Colon (tissue), 2 donors: Measurements from ENCODE around the gene DUSP3.

Source experiments
- FAIRE-seq: peaks from 2 replicates; lab custom pipeline; 2012; peaks lifted over from hg19 to GRCh38; lab: Jason Lieb, UNC
- donor health status: control.
- donor health status: control.

The DUSP3 gene

DNA sequence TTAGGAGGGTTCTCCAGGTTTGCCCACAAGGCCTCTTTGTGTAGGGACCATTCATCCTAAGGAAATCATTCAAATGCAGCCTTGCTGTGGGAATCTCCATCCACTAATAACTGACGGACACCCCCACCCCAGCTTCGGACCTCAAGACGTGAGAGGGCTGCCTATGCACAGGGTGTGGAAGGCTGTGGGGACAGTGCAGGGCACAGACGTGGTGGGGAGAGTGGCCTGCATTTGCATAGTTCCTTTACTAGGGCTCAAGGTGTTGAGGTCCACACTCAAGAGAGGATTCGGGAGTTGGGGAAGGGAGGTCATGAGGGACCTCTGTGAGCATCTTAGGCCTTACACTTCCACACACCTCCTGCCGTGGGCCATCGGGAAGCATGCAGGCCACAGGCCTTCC, 9.8 kb downstream of the DUSP3 start:
- FAIRE-seq = no peak

DNA sequence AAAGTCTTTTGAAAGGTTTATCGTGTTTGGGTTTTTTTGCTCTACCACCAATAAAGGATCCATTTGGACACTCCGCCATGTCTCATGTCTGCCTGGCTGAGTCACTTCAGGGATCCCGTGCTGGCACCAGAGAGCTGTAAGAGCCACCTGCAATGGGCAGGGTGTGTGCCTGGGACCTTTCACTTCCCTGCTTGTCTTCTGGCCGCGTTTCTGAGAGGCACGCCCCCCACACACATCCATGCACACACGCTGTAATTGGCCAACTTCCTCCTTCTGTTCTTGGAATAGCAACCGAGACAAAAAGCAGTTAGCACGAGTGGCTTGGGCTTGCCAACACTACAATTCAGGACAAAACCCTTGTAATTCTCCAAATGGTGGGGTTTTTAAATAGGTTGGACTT, 10.4 kb downstream of the DUSP3 start:
- FAIRE-seq = no peak

DNA sequence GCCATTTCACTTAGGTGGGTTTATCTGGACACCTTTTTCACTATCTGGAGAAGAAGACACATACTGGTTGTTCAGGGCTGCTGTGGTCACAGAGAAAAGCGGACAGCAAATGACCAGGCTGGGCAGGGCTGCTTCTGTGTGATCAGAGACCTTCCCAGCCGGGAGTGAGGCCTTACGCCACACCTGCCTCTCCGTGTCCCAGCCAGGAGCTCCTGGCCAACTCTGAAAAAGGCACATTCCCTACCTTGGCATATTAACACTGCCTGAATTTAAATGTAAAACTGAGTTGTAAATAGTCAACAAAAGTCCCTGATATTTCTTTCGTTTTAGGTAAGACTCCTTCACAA, 11.1 kb downstream of the DUSP3 start:
- FAIRE-seq = no peak

DNA sequence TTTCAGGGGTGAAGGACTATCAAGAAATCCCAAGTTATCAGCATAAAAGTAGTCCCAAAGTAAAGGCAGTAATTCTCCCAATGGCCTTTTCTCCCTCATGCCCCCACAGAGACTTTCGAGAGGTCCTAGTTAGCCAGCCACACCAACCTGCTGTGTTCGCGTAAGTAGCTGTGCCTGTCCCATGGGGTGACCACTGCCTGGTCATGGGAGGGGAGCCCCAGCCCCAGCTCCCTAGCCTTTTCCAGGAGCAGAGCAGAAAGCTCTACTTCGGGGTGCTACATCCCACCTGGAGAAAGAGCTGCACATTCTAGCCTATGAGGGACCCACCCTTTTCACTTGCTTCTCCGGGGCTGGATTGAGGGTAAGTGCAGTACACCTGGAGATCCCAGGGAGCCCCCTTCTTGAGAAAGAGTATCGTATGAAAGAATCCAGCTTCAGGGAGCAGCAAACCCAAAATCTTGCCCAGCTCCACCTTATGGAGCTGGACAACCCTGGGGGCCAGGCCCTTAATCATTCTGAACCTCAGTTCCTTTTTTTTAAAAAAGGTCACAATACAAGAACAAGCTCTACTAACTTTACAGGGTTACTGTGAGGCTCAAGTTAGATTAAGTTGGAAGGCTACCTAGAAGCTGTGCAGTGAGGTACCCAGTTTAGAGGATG, 11.6 kb downstream of the DUSP3 start:
- FAIRE-seq = no peak

DNA sequence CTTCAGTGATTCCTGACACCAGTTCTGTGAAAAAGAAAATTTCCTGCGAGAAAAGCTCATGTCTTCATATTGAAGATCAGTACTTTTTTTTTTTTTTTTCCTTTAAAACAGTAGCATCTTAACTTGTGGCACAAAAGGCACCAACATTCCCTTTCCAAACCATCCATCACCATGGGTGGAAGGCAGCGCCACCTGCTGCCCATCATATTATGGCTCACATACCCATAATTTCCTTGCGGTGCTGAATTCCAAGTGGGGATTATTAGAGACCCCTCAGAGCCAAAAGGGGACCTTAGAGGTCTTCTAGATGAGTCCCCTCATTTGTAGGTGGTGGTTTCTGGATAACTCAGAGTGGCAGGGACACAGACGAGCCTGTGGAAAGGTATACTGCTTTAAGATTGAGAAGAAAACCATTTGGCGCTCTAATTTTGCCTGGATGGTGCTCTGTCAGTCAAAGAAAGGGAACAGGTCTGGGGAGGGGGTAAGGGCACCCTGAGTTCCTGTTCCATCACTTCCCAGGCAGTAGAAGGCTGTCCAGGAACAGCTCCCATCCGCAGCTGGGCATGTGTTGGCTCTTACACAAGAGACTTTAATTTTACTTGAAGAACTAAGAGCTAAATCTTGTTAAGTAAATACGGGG, 12.2 kb downstream of the DUSP3 start:
- FAIRE-seq = no peak

DNA sequence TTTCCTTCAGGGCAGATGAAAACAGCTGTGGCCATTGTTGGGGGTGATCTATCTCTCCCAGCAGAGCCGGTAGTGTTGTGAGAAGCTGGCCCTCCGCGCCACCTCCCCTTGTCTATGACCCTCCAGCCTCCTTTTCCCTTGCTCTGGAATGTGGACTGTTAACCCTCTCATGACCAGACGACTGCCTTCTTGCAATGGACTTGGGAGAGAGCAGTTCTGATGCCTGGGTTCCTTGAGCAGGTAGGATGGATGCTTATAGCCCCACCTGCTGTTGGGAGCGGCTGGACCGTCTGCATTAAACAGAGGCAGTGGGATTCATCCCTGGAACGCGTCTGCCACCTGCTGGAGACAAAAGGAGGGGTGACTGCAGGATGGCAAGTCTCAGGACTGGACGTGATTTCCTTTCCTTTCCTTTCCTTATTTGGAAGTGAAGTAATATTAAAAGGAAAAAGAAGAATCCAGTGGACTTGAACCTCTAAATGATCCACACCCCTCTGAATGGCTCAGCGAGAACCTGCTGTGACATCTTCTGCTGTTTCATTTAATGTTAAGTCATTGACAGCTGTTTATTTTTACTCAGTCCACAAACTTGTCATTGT, 18.4 kb downstream of the DUSP3 start:
- peak; percentile 61 for FAIRE-seq

DNA sequence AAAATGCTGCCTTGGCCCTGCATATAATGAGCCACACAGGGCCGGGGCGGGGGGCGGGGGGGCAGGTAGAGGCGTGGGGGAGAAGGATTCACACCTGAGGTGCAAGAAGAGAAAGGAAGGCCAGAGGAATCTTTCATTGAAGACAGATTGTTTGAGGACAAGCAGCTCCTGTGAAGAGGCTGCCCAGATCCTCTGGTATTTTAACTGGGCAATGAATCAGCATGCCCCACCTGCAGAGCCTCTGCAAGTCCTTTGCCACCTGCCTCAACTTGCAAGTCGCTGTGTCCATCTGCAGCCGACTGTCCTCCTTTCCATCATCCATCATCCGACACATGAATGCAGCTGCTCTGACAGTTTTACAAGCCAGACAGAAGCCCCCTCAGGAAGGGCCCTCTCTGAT, 18.9 kb downstream of the DUSP3 start:
- no peak for FAIRE-seq

DNA sequence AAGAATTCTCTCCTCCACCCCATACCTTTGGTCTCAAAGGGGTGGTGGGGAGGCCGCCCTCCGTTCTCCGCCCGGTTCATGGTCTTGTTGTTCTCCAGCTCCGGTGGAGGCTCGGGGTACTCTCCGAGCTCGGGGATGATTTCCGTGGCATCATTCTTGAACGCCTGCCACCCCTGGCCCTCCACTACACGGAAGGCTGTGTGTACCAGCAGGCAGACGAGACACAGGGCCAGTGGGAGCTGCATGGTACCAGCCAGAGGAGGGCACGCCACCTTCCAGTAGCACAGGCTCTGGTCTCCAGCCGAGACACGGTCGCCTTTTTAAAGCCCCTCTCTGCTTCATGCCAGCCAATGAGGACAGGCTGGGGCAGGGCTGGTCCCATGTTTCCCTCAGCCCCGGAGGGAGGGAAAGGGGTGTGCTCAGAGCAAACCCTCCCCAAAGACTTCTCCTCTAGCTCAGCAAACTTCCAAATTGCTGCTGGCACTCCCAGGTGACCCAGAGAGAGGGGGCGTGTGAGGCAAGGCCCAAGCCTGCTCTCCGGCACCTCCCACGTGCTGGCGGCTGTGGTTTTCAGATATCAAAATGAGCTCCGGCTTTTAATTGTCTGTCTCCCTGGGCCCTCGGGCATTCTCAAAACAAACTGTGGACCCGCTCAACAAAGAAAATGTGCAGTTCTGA, 20.1 kb downstream of the DUSP3 start, which contains the start of gene SOST:
Gene SOST (minus strand): TSS at position 295 of the 678 bp plus-strand sequence. CDS start 50 bp downstream, at position 245.
- FAIRE-seq = no peak

DNA sequence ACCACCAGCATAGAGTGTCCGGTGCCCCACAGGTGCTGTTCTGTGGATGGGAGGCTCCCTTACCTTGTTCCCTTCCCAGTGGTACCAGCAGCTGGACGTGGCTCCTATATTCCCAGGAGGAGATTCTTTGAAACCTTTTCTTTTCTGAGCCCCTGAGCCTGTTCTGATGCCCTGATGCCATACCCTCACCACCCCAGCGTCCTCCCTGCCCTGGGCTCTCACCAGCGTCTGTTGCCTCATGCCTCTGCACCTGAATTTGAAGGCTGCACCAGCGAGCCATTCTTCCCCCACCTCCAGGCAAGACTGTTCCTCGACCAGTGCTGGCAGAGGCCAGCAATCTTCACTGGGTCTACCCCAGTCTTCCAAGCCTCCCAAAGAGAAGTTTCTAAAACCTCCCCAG, 20.7 kb downstream of the DUSP3 start:
- FAIRE-seq = no peak

DNA sequence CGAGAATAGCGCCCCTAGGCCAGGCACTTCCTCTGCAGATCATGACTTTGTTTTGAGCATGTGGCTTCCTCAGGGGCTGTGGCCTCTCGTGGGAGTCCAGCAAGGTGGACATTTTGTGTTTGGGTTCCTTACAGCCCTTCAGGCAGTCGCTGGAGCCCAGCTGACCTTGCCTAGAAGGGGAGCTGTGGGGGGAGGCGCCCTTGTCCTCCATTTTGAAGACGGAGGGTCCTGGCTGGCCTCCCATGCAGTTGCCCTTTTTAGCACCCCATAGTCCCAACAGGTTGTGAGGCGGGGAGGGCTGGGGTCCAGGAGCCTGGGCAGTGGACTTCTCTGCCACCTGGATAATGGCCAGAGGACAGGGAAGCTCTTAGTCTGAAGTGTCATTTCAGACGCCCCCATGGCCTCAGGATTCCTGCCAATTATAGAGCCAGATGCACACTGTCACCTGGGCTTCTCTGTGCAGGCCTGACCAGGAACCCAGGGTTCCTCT, 21.6 kb downstream of the DUSP3 start:
- FAIRE-seq = no peak

DNA sequence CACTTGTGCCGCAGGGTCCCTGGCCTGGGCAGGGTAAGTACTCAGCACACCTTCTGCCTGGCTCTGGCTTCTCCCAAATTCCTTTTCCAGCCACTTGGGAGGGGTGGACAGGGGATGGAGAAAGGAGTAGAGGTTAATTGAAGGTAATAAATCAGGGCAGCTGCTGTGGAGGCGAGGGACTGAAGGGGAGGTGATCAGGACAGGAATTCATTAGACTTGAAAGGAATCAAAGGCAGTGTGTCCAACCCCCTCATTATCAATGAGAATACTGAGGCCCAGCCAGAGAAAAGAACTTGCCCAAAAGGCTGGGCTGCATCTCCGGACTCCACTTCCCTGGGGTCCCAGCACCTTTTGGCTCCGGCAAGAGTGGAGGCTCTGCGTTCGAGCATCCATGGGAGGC, 22.6 kb downstream of the DUSP3 start:
- no peak for FAIRE-seq

DNA sequence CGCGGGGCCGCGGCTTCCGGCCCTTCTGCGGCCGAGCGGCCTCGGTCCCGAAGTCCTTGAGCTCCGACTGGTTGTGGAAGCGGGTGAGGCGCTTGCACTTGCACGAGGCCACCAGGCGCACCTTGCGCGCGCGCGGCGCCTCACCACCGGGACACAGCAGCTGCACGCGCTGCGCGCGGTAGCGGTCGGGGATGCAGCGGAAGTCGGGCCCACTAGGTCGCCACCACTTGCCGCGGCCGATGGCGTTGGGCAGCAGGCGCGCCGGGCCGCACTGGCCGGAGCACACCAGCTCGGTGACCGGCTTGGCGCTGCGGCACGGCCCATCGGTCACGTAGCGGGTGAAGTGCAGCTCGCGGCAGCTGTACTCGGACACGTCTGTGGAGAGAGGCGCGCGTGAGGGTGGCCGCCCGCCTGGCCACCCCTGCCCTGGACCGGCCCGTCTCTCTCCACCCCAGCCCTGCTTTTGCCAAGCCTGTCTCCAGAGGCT, 23.3 kb downstream of the DUSP3 start:
- no peak for FAIRE-seq

DNA sequence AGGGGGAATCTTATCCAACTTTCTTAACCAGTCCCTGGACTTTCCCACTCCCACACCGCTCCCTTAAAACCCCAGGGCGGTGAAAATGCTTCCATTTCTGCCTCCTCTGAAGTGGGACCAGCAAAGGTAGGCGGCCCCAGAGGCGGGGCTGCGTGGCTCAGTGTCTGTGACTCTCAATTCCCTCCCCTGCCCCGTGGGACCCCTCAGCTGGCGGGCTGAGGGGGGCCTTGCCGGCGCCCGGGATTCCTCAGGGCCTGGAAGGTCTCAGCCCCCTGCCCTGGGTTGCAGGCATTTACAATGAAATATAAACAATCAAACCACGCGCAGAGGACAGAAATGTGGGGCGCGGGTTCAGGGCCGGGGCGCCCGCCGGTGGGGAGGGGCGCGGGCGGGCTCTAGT, 23.8 kb downstream of the DUSP3 start:
- no peak for FAIRE-seq

DNA sequence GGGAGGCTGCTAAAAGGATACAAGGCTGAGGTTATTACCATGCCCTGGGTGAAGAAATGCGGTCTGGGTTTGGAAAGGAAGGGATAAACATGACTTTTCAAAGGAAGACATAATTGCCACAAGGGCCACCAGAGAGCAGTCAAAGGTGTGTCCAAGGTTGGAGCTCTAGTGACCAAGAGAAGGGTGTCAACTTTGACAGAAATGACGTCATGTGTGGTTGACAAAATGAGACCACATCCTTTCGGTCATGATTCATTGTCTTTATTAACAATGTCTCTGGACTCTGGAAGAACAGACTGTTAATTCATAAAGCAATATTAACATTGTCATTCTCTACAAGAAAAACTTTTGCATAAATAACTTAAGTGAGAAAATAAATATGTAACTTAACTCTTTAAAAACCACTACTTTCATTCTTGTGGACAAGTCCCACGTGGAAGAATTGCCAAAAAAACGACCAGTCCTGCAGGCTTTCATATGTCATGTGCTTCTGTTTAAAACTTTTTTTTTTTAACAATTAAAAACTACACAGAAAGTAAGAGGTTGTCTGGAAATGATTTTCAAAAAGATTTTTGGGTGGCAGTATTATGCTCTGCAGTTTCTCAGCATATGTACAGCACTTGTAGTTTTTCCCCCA, 25.2 kb downstream of the DUSP3 start:
- no peak for FAIRE-seq

DNA sequence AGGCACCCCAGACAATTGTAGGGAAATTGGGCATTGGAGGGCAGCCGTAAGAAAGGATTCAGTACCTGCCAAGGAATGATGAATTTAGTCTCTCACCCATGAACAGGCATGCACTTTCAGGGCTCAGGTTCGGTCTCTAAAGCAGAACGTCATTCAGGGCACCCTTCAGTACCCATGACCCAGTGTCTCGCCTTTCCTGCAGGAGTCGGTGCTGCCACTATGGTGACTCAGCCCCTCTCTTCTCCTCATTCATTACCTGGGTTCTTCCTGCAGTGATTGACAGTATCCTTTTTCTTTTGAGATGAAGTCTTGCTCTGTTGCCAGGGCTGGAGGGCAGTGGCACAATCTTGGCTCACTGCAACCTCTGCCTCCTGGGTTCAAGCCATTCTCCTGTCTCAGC, 28.6 kb downstream of the DUSP3 start:
- FAIRE-seq = no peak

DNA sequence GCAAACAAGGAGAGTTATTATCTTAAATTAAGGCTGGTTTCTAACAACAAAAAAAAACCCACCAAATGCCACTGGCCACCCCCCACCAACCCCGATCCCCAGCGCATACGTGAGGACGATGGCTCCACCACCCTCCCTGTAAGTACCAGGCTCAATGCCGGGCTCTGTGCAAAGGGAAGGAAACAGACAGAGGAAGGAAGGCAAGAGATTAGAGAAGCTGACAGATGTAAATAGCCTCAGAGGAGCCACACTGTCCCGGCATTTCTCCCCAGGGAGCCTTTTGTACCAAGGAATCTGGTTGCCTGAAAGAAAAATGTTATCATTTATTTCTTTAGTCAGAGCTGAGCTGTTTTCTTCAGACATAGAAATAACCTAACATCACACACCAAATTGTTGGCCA, 33.2 kb downstream of the DUSP3 start:
- no peak for FAIRE-seq

DNA sequence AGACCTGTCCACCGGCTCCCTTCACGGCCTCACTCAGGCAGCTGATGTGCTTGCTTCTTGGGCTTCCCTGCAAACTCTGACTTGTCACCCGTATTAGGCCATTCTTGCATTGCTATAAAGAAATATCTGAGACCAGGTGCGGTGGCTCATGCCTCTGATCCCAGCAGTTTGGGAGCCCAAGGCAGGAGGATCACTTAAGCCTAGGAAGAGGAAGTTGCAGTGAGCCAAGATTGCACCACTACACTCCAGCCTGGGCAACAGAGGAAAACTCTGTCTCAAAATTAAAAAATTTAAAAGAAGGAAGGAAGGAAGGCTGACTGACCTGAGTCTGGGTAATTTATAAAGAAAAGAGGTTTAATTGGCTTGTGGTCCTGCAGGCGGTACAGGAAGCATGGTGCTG, 37.1 kb downstream of the DUSP3 start:
- FAIRE-seq = no peak

DNA sequence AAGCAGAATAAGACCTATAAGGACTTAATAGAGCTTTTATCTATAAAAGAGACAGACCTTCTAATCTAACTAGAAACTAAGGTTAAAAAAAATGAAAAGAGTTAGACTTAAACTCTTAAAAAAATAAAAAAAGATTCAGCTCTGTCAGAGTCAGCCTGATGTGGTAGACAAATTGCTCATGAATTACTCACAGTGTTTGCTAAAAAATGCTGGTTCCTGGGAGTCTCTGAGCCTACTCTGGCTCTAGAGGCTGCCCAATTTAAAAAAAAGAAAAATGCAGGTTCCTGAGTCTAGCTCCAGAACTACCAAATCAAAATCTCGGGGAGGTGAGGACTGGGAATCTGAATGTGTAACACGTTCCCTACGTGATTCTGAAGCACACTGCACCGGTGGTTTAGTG, 38.2 kb downstream of the DUSP3 start:
- FAIRE-seq = no peak

DNA sequence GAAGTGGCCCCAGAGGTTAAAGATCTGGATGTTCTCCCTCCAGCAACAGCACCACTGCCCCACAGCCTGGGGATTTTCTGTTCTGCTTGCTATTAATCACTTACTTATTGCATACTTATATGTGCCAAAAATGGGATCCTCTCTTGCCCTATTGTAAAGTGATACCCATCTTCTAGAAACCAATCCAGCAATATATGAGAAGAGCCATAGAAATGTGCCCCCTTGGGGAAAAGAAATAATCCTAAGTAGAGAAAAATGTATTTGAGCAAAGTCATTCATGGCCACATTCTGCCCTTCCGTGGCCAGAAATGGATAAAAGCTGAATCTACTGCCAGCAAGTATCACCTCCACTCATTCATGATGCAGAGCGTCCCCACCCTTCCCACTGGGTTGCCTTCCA, 41.1 kb downstream of the DUSP3 start:
- no peak for FAIRE-seq

DNA sequence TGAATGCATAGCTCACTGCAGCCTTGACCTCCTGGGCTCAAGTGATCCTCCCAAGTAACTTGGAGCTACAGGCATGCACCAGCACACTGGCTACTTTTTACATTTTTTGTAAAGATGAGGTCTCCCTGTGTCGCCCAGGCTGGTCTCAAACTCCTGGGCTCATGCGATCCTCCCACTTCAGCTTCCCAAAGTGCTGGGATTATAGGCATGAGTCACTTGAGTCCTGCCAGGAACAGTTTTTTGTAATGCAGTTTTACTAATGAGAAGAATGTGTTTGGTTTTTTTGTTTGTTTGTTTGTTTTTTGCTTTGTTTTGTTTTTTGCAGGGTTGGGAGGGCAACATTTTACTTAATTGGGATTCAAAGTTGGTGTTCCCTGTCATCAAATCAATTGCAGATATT, 42.4 kb downstream of the DUSP3 start:
- FAIRE-seq = no peak

DNA sequence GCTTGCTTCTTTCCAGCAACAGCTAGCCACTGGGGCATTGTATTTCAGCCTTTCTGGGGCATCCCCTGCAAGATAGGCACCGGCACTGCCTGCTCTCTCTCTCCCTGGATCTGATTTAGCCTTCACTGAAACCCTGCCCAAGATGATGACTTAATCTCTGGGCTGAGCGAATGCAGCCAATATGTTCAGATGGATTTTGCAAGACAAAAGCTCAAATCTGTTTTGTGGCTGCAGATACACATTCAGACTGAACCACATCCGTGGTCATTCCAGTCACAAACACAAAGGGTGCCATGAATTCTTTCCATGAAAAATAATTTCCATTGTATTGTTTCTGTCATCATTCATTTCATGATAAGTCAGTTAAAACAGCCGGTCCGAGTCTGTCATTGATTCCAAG, 44.4 kb downstream of the DUSP3 start:
- FAIRE-seq = no peak

DNA sequence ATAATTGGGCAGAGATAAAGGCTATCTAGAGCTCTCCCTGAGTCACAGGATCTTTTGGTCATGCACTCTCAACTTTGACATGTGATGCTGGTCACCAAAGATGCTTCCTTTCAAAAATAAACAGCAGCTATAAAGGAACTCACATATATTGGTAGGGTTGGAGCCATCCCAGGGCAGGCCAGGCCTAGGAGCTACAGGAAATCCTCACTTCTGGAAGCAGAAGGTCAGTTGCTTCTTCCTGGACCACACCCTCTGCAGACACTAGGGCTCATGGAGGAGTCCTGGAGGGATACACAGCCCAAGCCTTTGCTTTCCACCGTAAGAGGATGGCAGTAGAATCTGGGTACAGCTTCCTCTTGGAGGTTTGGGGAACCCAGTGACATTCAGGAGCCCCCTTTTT, 44.8 kb downstream of the DUSP3 start:
- no peak for FAIRE-seq

DNA sequence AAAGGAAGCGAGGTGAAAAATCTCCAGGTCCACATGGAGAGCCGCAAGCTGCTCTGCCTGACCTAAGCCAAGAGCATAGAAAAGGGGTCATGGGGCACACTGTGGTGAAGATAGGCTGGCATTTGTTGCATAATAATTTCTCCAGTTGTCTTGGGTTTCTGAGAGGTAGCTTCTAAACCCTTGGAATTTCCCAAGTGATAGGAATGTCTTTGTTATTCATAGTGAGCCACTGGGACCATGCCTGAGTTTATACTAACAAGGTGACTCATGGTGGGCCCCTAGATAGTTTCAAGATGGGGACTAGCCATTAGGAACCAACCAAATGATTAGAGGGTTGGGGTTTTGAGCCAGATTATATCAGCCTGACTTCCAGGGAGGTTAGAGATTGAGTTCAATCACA, 45.8 kb downstream of the DUSP3 start:
- FAIRE-seq = no peak
